Tongue (tissue), 2 donors: ENCODE measurements around the gene MEFV. TPM values are rescaled to one million over a fixed set of nuclear protein-coding genes. Genes with fewer than 3 reads are reported as not detected.

ENCODE experiments used
- DNase-seq: peaks from one replicate; pipeline ENCODE4 v3.0.0-alpha.2; 2015
- total RNA-seq: library from RNA; depleted of rRNA; stranded (reverse); fragments of >200 nt; gene quantifications from one replicate; pipeline ENCODE4 v1.2.3, GENCODE V29; 2014

MEFV gene
- total RNA-seq, 1 donor from 2014 or later: 2.1 TPM

DNA sequence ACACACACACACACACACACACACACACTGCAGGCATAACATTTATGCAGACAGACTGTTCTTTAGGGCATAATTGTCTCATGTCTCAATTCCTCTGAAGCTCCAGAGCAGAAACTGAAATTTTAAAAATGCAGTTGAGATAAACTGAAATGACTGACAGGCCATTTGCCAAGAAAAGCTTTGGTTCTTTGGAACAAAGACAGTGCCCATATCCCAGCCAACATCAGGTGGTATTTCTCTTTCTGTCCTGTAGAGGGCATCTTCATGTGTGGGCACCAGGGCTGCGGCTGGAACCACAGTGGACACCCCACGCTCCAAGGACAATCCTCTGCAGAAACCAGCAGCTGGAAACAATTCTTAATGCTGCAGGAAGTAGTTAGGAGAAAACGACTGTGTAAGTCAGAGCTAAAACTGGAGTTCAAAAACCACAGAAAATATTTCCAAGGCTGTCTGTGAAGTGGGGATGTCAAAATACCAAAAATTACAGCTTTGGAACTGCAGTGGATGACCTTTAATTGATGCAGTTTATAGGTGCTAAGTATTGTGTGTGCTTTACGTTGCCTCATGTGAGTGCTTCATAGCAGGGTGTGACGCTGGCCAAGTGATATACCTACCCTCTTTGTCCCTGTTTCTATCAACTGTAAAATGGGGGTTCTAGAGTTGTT is 10.6 kb upstream of the MEFV start:
- peak; percentile 38 for DNase-seq

DNA sequence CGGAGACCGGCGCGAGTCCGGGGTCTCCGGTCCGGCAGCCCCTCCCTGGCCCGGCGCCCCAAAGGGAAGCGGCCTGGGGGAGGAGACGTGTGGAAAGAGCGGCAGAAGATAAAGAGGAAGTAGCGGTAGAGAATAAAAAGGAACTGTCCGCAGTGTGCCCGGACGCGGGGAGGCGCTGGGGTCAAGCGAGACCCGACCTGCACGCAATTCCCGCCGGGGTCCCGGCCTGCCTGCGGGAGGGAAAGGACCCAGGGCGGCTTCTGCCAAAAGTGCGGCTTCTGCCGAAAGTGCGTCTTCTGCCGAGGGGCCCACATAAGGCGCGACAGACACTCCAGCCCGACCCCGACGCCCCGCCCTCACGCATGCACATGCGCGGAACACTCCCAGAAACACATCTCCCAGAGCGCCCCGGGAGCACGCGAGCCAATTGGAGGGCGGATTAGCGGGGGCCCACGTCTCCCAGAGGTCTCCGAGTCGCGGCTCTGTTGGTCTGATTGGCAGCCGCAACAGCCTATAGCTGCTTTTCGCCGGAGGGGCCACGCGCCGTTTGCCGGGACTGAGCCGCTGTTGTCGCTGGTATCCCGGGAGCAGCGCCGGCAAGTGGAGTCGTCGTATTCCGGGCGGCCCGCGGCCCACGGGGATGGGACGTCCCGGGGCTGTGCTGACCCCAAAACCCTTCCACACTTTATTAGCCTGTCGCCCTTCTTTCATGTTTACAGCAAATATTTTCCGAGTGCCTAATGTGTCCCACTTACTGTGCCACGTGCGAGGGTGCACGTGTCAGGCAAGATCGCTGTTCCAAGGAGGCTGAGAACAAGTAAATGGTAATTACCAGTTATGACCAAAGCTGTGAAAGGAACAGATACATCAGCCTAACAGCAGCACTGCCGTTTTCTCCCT is 8.0 kb upstream of the MEFV start:
- DNase-seq: peak; percentile 99

DNA sequence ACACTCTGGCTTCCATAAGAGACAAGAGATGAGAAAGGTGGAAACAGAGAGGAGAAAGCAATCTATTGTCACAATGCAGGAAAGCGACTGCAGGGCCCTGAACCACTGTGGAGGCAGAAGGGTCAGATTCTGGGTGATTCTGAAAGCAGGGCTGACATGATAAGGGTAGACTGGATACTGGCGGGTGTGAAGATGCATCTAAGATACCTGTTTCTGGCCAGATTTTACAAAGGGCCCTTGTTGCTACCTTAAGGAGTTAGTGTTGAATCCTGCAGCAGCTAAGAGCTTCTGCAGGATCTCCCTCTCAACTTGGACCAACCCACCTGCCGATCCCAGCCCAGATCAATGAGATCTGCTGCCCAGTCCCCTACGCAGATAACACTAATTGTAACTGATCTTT is 6.1 kb upstream of the MEFV start:
- no peak for DNase-seq

DNA sequence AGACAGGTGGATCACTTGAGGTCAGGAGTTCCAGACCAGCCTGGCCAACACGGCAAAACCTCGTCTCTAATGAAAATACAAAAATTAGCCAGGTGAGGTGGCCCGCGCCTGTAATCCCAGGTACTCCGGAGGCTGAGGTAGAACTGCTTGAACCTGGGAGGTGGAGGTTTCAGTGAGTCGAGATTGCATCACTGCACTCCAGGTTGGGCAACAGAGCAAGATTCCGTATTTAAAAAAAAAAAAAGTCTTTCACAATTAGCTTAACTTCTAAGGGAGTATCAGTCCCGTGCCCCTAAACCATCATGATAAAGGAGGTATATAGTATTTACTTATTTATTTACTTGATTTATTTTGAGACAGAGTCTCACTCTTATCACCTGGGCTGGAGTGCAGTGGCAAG is 3.4 kb upstream of the MEFV start:
- no peak for DNase-seq

DNA sequence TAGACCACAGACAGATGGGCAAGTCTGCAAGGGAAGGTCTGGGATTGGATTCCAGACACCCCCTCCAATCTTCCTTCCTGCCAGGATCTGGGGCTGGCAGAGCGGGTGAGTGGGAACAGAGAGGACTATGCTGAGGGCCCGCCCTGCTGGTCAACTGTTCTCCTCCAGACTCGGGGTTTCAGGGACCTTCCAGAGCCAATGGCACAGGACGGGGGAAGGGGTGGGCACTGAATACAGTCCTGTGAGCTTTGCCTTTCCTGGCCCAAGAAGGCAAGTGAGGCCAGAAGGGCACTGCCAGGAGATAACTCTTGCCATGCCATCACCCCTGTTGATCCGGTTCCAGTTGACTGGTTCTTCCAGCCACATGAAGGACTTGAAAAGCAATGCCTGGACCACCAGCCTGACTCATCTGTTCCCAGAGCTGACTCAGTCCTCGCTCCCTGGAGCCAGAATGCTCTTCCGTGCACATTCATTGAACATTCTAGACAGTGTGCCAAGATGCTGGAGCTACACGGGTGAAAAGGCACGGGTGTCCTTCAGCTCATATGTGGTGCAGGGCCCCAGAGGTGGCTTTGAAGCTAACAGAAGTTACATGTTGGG is 533 bp upstream of the MEFV start:
- no peak for DNase-seq

DNA sequence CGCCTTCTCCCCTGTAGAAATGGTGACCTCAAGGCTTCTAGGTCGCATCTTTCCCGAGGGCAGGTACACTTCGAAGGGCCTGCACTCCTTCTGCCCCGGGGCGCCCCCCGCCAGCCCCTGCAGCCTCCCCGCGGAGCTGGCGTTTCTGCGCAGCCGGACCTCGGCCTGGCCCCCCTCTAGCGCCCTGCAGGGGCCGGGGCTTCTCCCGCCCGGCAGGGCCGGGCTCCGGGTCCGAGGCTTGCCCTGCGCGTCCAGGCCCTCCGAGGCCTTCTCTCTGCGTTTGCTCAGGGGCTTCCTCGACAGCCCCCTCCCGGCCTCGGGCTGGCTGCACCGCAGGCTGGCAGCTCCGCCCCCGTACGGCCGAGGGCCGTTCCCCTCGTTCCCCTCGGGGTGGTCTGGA is 2.1 kb downstream of the MEFV start:
- DNase-seq: no peak

DNA sequence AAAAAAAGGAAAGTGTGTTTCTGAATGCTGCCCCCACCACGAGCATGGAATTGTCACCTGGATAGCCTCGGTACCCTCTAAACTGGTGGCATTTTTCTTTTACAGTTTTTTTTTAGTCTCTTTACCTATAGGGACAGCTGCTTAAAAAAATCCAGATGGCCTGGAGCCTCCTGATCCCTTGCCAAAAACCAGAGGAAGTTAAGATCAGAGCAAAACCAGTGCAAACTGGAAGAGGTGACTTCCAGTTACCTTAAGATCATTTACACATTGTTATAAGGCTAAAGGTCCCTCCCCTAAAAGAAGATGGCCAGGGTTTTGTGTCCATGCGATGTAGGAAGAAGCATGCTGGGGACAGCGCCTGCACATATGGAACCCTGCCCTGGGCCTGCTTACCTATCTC is 3.5 kb downstream of the MEFV start:
- DNase-seq: no peak

DNA sequence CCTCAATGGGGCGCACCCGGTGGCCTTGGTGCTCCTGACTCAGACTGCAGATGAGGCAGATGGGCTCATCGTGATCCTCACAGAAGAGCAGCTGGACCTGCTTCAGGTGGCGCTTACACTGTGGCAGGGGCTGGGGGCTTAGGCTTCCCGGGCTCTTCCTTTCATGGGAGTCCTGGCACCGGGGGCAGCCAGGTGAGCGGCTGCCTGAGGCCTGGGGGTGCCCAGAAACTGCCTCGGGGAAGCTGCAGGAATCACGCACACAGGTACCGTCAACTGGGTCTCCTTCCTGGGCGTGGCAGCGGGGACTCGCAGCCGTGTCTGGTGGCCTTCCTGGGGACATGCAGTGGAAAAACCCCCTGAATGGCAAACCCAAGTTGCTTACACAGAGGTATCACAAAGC is 7.0 kb downstream of the MEFV start:
- no peak for DNase-seq

DNA sequence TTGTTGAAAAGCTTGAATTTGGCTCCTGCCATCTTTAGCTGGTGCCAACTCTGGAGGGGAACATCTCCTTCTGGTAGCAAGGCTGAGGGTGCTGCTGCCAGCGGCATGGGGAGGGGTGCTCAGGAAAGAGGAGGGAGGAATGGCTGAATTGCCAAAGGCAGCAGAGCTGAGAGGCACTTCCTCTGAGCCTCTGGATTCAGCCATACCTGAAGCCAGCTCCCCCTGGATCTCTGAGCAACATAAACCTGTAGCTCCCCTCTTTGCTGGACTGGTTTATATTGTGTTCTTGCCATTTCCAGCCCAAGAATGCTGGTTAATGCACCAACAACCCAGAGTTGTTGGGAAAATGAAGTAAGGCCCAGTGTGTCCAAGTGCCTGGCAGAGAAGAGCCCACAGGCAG is 7.4 kb downstream of the MEFV start:
- DNase-seq: no peak

DNA sequence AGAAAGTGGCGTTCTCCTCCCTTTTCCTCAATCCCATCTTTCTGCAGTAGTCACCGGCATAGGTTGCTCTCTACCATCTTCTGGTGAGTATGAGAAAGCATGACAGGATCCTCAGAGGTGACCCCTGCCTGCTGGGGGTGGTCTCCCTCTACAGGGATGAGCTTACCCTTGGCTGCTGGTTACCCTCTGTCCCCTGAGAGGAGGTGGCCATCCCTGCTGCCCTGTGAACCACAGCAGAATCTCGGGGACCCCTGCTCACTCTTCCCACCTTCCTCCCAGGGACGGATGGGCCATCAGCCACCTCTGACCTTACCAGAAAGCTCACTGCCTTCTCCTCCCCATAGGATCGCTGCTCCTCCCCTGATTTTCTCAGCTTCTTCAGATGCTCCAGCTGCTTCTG is 7.8 kb downstream of the MEFV start:
- DNase-seq: no peak

DNA sequence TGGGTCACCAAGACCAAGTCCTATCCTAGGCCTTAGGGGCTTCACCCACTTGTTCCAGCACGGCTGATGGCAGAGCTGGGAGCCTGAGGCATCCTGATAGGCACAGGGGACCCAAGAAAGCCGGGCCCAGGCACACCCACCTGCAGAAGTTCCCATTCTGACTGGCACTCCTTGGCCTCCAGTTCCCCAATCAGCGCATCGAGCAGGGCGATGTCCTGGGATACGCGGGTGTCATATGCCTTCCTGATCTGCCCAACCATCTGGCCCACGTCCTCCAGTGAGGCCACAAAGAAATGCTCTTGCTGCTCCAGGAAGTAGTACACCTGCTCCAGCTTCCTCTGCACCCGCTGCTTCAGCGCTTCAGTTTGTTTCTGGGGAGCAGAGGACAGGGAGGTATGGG is 9.6 kb downstream of the MEFV start:
- no peak for DNase-seq

DNA sequence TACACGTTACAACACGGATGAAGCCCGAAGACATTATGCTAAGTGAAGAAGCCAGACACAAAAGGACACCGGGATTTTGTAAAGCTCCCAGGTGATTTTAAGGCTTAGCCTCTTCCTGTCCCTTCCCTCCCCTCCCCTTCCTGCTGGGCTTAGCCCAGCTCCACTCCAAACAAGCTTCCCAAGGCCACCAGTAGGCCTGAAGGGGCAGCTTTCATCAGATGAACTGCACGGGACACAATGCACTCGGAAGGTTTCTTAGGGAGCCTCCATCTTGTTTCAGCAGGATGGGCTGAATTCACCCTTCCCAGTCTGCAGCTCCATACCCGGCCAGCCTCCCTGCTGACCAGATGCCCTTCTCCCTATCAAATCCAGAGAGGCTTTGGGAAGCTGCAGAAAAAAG is 10.4 kb downstream of the MEFV start:
- DNase-seq: no peak

DNA sequence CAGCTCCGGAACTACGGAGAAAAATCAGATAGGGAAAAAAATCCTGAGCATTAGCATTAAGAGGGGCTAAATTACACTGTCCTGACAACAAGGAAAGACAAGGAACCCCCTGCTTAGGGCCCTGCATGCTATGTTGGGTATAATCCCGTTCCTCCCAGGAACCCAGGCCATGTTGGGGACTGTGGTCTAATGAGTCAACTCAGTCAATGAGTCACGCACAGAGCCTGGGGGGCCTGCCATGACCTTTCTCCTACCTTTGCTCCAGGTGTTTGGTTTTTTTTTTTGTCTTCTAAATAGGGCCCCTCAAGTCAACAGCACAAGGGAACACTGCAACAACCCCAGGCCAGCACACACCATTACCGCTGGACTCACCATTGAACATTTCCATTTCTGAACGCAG is 12.6 kb downstream of the MEFV start:
- no peak for DNase-seq

DNA sequence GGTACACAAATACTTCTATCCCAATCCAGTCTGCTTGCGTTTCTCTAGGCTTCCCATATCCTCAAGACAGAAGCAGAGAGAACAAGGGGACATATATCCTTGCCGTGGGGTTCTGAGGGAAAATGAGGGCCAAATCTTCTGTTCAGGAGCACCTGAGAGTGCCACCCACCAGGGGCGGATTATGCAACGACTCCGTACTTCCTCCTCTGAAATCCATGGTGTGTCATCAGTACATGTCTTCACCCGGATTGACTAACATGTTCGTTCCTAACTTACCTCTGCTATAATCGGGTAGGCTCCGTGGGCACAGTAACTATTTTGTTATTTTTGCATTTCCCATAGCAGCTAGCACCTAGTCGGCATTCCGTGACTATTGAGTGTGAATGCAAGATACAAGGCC is 13.7 kb downstream of the MEFV start:
- no peak for DNase-seq

DNA sequence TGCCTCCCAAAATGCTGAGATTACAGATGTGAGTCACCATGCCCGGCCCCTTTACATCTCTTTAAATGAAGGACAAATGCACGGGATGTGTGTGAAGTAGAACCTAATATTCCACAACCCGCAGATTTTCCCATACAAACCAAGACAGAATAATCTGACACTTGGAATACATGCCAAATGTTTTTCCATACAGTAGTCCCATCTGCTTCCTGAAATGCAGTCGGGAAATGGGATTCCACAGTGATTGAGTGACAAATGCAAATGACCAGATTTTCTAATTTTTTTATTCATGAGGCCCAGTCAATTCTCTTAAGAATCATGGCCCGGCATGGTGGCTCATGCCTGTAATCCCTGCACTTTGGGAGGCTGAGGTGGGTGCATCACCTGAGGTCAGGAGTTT is 14.7 kb downstream of the MEFV start:
- no peak for DNase-seq

DNA sequence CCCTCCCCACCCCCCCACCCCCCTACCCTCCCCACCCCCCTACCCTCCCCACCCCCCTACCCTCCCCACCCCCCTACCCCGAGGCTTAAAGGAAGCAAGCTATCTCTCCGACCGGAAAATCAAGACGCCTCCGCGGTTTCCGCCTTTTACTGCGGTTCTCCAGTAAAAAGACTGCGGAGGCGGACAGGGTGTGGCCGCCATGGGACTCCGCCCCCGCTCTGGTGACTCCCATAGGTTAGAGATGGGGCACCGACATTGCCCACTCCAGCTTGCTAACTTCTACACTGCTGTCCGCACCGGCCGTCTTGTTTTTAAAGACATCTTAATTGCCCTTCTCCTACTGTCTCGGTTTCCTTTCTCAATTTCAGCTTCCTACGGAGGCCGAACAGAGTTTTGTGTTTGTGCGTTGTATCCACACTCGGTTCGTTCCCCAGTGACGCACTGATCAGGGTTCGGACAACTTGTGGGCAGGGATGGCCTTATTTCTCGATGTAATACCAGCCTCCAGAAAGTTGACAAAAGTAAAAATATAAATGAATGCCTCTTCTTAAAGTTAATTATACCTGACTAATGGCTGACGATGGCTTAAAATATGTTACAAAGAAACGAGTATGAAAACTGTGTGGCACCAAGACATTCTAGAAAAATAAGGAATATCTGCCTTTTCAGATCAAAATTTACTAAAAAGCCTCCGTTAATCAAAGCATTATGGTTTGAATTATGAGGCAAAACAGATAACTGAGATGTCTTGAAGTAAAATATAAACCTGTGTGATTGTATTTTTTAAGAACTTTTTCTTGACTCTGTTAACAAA is 20.4 kb downstream of the MEFV start:
- DNase-seq: no peak

DNA sequence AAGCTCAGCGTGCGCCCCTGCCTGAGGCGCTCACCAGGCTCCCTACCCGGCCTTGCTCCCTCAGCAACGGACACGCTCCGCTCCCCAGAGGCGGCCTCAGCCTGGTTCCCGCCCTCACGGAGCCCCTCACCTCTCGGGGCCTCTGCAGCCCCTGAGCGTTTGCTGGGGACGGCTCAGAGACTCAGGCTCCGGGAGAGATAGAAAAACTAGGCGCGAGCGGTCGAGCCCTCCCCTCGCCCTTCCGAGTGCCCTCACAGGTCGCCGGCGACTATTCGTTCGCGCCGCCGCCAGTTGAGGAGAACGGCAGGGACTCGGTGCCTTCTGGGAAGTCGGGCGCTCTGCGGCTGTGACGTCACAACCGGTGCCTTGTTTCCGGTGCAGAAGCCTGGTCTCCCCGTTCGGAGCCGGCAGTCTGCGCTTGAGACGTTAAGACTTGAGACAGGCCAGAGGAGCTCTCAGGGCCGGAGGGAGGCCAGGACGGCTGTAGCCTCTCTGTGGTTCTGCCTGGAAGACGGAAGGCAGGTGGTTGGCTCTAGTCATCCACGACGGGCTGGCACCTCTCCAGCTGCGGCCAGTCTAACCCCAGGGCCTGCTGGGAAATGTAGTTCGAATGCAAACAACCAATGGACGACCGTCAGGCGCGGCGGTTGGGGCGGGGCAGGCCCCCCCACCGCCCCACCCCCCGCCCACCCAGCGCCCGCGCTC is 21.4 kb downstream of the MEFV start, which contains the start of gene ZNF200:
ZNF200 (minus strand) TSS at position 302 of the 705 bp plus-strand sequence. CDS start 1,403 bp downstream, outside the sequence.
- DNase-seq: peak; percentile 98

DNA sequence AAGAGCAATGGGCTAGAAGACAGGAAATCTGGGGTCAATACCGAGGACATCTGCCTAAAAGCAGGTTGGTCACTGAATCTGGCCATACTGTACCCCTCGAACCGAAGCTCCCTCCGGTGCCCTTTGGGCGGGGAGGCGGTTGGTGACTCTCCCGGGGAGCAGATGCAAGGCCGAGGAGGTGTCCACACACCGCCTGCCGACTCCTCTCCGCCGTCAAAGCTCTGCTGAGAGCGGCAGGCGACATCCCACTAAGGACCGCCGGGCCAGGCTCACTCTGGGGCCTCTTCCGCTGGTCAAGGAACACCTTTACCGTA is 21.9 kb downstream of the MEFV start:
- DNase-seq: no peak

DNA sequence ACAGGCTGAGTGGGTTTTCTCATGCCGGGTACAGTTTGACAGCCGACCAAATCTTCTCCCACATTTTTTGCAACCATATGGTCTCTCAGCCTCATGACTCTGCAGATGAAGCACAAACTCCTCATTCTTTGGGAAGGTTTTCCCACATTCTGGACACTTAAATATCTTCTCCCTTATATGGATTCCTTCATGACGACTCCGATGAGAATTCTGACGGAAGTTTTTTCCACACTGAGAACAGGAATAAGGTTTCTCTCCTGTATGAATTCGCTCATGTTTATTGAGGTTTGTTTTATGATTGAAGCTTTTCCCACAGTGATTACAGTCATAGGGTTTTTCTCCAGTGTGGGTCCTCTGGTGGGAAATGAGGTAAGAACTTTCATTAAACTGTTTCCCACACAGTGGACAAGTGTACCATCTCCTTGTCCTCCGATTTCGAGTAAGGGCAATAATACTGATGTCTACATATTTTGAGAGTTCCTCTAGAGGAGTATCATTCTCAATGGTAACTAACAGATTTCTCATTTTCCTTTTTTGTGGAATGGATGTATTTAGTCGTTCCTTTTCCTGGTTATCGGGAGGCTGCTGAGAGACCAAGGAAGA is 32.4 kb downstream of the MEFV start:
- no peak for DNase-seq

DNA sequence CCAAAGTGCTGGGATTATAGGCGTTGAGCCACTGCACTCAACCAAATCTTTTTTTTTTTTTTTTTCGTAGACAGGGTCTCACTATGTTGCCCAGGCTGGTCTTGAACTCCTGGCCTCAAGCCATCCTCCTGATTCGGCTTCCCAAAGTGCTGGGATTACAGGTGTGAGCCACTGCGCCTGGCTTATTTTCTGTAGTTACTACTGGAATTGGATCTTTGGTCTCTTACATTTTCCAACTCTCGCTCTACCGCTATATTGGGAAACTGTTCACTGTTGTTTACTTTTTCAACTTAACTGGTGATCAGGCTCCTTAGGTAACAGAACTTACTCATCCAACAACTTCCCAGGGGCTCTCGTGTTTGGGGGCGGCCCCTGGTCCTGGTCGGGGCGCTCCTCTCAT is 35.6 kb downstream of the MEFV start:
- DNase-seq: no peak

DNA sequence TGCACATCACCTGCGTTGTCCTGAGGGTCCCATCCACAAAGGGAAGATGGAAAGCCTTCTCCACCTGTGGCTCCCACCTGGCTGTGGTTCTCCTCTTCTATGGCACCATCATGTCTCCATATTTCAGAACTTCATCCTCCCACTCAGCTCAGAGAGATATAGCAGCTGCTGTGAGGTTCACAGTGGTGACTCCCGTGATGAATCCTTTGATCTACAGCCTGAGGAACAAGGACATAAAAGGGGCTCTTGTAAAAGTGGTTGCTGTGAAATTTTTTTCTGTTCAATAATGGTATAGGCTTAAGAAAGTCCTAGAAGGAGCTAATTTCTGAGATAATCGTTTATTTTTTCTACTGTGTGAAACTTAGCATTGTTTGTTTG is 40.2 kb downstream of the MEFV start:
- DNase-seq: no peak
